Measurements from ENCODE around the gene LHX6. TPM values are rescaled to one million over a fixed set of nuclear protein-coding genes. Genes with fewer than 3 reads are reported as not detected.

Gene LHX6
- total and polyA plus RNA-seq, 2 of the 13 experiments (the other 11 are each of a cell fraction or from before 2014, with no cell fraction given) = 1.1 to 1.3 TPM

- peak; percentile 53; the same call in 1 of the 2 replicates for TF ChIP-seq AKNA (CRISPR knock-in tag; IDR thresholded peaks at IDR 0.05; ENCODE audit: borderline replicate concordance)
- no peak for TF ChIP-seq DNMT3B (CRISPR knock-in tag; conservative IDR thresholded peaks at IDR 0.05)
- TF ChIP-seq SRSF1 (optimal IDR thresholded peaks at IDR 0.05; ENCODE audit: low read depth, low read length) = no peak
- peak; percentile 69; the same call in 1 of the 2 replicates for TF ChIP-seq ZNF704 (CRISPR knock-in tag; IDR thresholded peaks at IDR 0.05; ENCODE audit: borderline replicate concordance)
- TF ChIP-seq MTF1 (CRISPR knock-in tag; IDR thresholded peaks at IDR 0.05) = 0 out of 2 replicates have a peak, but pooled peaks have one; percentile 47
- TF ChIP-seq U2AF2 (IDR thresholded peaks at IDR 0.05; ENCODE audit: low read depth, low read length) = no peak
- 0 out of 2 replicates have a peak, but pooled peaks have one; percentile 51 for TF ChIP-seq ZNF337 (CRISPR knock-in tag; IDR thresholded peaks at IDR 0.05; ENCODE audit: borderline replicate concordance, low read depth)
- 0 out of 2 replicates have a peak, but pooled peaks have one; percentile 53 for TF ChIP-seq ZSCAN20 (CRISPR knock-in tag; IDR thresholded peaks at IDR 0.05; ENCODE audit: borderline replicate concordance)
- no peak for TF ChIP-seq ZSCAN29 (CRISPR knock-in tag; conservative IDR thresholded peaks at IDR 0.05)
- no peak for TF ChIP-seq BORCS8-MEF2B (CRISPR knock-in tag; IDR thresholded peaks at IDR 0.05)
- TF ChIP-seq ZNF12 (CRISPR knock-in tag; IDR thresholded peaks at IDR 0.05) = no peak
- TF ChIP-seq KDM5B (CRISPR knock-in tag; IDR thresholded peaks at IDR 0.05; ENCODE audit: borderline replicate concordance) = peak; percentile 83
- TF ChIP-seq ZNF543 (CRISPR knock-in tag; IDR thresholded peaks at IDR 0.05) = 0 out of 2 replicates have a peak, but pooled peaks have one; percentile 48
- peak; percentile 75 for TF ChIP-seq HOXA3 (CRISPR knock-in tag; IDR thresholded peaks at IDR 0.05)
- TF ChIP-seq YEATS2 (CRISPR knock-in tag; IDR thresholded peaks at IDR 0.05; ENCODE audit: borderline replicate concordance) = peak; percentile 37; the same call in 1 of the 2 replicates
- TF ChIP-seq ZNF263 (CRISPR knock-in tag; IDR thresholded peaks at IDR 0.05) = 0 out of 2 replicates have a peak, but pooled peaks have one; percentile 20
- TF ChIP-seq ZNF724P (CRISPR knock-in tag; IDR thresholded peaks at IDR 0.05; ENCODE audit: borderline replicate concordance) = 0 out of 2 replicates have a peak, but pooled peaks have one; percentile 58
- 0 out of 2 replicates have a peak, but pooled peaks have one; percentile 64 for TF ChIP-seq ZNF749 (CRISPR knock-in tag; IDR thresholded peaks at IDR 0.05; ENCODE audit: borderline replicate concordance)
- TF ChIP-seq MED8 (CRISPR knock-in tag; IDR thresholded peaks at IDR 0.05; ENCODE audit: insufficient replicate concordance) = no peak
- peak; percentile 48 for TF ChIP-seq ZNF441 (CRISPR knock-in tag; IDR thresholded peaks at IDR 0.05; ENCODE audit: borderline replicate concordance)
- TF ChIP-seq ZNF335 (CRISPR knock-in tag; IDR thresholded peaks at IDR 0.05) = no peak
- no peak for TF ChIP-seq HBP1 (CRISPR knock-in tag; IDR thresholded peaks at IDR 0.05; ENCODE audit: low read depth)
Measured at GRCh38 chr9:122213589-122214413, 15.0 kb downstream of the LHX6 start (continued).

Measured in HepG2 (cell line).